HCT116 (cell line): ENCODE data around the gene LINS1. TPM values are rescaled to one million over a fixed set of nuclear protein-coding genes. Genes with fewer than 3 reads are reported as not detected.

Source experiments
- ATAC-seq: fragments of 200-7000 bp; cut with Tn5 transposase; 2 replicates; pipeline ENCODE4 v1.9.1; 2020; ENCODE audit warnings: mild to moderate bottlenecking, moderate library complexity
- BruUV-seq: library from RNA; stranded (reverse); fragments of 400-500 nt; replicated peaks from 2 replicates; lab custom pipeline; 2021; lab: Mats Ljungman, UMichigan
- CTCF ChIA-PET: fragments of 300-600 bp; sonication (Branson Sonifier 250); formaldehyde crosslinking; loops from one replicate; lab custom pipeline; 2021; ENCODE audit warnings: antibody characterized with exemption; lab: Charles Lee
- POLR2A ChIA-PET: fragments of 300-600, 350-600 bp; sonication (Branson Sonifier 250); formaldehyde crosslinking; loops from one replicate; lab custom pipeline; 2021; ENCODE audit warnings: antibody characterized with exemption; lab: Charles Lee
- RAD21 ChIA-PET, 2 experiments: fragments of 300-600 bp; sonication (Branson Sonifier 250); formaldehyde crosslinking; loops; one replicate each; lab custom pipeline; 2023; ENCODE audit warnings: low total read pairs in 2 of 2; ENCODE audit not compliant: uncharacterized antibody in 2 of 2, unreplicated experiment in 2 of 2, low non-redundant PET in 1 of 2; lab: Charles Lee
- DNase-seq: peaks from one replicate; pipeline ENCODE4 v3.0.0-alpha.2; 2010; ENCODE audit warnings: low read depth, low spot score
- H2AFZ ChIP-seq: fragments of 200-600 bp; shearing (Covaris generic), sonication (generic); 2 replicates; pipeline ENCODE4 v1.6.1; 2017; ENCODE audit warnings: low read depth, mixed run types, mixed read lengths, antibody characterized with exemption, low read length; ENCODE audit not compliant: poor library complexity, severe bottlenecking
- H3K27ac ChIP-seq: 2 replicates; pipeline ENCODE4 v1.5.1; 2012; ENCODE audit warnings: low read depth, low read length
- H3K27me3 ChIP-seq: fragments of 200-600 bp; sonication (generic); 2 replicates; pipeline ENCODE4 v1.6.1; 2016; ENCODE audit warnings: mixed run types, low read length, mixed read lengths; ENCODE audit not compliant: insufficient read depth
- H3K36me3 ChIP-seq, 2 experiments: fragments of 200-500 bp in 1 of 2; fragments of 200-600 bp in 1 of 2; sonication (Bioruptor generic) in 1 of 2; sonication (generic) in 1 of 2; 2 replicates each; pipeline versions ENCODE4 v1.5.1 to v1.6.1; 2014 to 2016; ENCODE audit warnings: low read length in 2 of 2, inconsistent platforms in 1 of 2, mixed read lengths in 1 of 2, mixed run types in 1 of 2; ENCODE audit not compliant: insufficient read depth in 2 of 2, control insufficient read depth in 1 of 2
- H3K4me1 ChIP-seq, 2 experiments: fragments of 200-600 bp in 1 of 2; sonication (generic) in 1 of 2; 2 replicates each; pipeline versions ENCODE4 v1.5.1 to v1.6.1; 2012 to 2017; ENCODE audit warnings: low read length in 2 of 2, inconsistent platforms in 1 of 2, mild to moderate bottlenecking in 1 of 2, mixed read lengths in 1 of 2, mixed run types in 1 of 2, moderate library complexity in 1 of 2; ENCODE audit not compliant: insufficient read depth in 2 of 2, control insufficient read depth in 1 of 2
- H3K4me2 ChIP-seq: fragments of 200-600 bp; sonication (generic); 2 replicates; pipeline ENCODE4 v1.6.1; 2017; ENCODE audit warnings: mixed run types, low read length, mixed read lengths
- H3K4me3 ChIP-seq, 2 experiments: fragments of 200-600 bp in 1 of 2; sonication (generic) in 1 of 2; replicated peaks in 1 of 2; 2 replicates each; pipeline ENCODE4 v1.5.1; 2011 to 2016; ENCODE audit warnings: low read length in 2 of 2, control low read depth in 1 of 2, low read depth in 1 of 2, mild to moderate bottlenecking in 1 of 2, mixed read lengths in 1 of 2, mixed run types in 1 of 2
- H3K79me2 ChIP-seq: fragments of 200-600 bp; sonication (generic); 2 replicates; pipeline ENCODE4 v1.6.1; 2017; ENCODE audit warnings: mild to moderate bottlenecking, mixed run types, low read length, moderate library complexity, mixed read lengths; ENCODE audit not compliant: insufficient read depth
- H3K9ac ChIP-seq: fragments of 200-600 bp; sonication (generic); 2 replicates; pipeline ENCODE4 v1.6.1; 2016; ENCODE audit warnings: low read length, mixed read lengths
- H3K9me2 ChIP-seq: fragments of 200-600 bp; sonication (generic), shearing (Covaris generic); 2 replicates; pipeline ENCODE4 v1.6.1; 2017; ENCODE audit warnings: mixed run types, mild to moderate bottlenecking, moderate library complexity; ENCODE audit not compliant: insufficient read depth
- H3K9me3 ChIP-seq, 2 experiments: fragments of 200-500 bp in 1 of 2; fragments of 200-600 bp in 1 of 2; sonication (Bioruptor generic) in 1 of 2; sonication (generic) in 1 of 2; 2 replicates each; pipeline ENCODE4 v1.6.1; 2014 to 2017; ENCODE audit warnings: low read length in 2 of 2, mixed read lengths in 2 of 2, inconsistent platforms in 1 of 2, low read depth in 1 of 2, mild to moderate bottlenecking in 1 of 2, mixed run types in 1 of 2, moderate library complexity in 1 of 2; ENCODE audit not compliant: control insufficient read depth in 1 of 2, insufficient read depth in 1 of 2
- H4K20me1 ChIP-seq: fragments of 200-600 bp; sonication (generic), shearing (Covaris generic); 2 replicates; pipeline ENCODE4 v1.6.1; 2017; ENCODE audit warnings: mixed run types, mild to moderate bottlenecking, moderate library complexity; ENCODE audit not compliant: insufficient read depth
- ATF3 ChIP-seq: IDR thresholded peaks from 2 replicates; pipeline ENCODE4 v1.6.1; 2012
- CEBPB ChIP-seq: IDR thresholded peaks from 2 replicates; pipeline ENCODE4 v1.6.1; 2012; ENCODE audit warnings: low read depth
- ELF1 ChIP-seq: IDR thresholded peaks from 2 replicates; pipeline ENCODE4 v1.6.1; 2012; ENCODE audit warnings: low read depth, borderline replicate concordance
- EZH2 ChIP-seq: fragments of 200-600 bp; sonication (generic); IDR thresholded peaks from 2 replicates; pipeline ENCODE4 v1.6.1; 2017; ENCODE audit warnings: antibody characterized with exemption, mixed run types
- EZH2phosphoT487 ChIP-seq: fragments of 200-600 bp; IDR thresholded peaks from 2 replicates; pipeline ENCODE4 v1.6.1; 2018; ENCODE audit warnings: antibody characterized with exemption, borderline replicate concordance
- FOSL1 ChIP-seq: IDR thresholded peaks from 2 replicates; pipeline ENCODE4 v1.6.1; 2012; ENCODE audit warnings: low read depth
- JUND ChIP-seq: IDR thresholded peaks from 2 replicates; pipeline ENCODE4 v1.6.1; 2012
- POLR2A ChIP-seq: IDR thresholded peaks from 2 replicates; pipeline ENCODE4 v1.7.0; 2011; ENCODE audit warnings: borderline replicate concordance; ENCODE audit not compliant: insufficient read depth, insufficient read length; ENCODE audit errors: extremely low read depth
- RAD21 ChIP-seq: IDR thresholded peaks from 2 replicates; pipeline ENCODE4 v1.6.1; 2012; ENCODE audit warnings: low read depth, mild to moderate bottlenecking
- SP1 ChIP-seq: IDR thresholded peaks from 2 replicates; pipeline ENCODE4 v1.6.1; 2012; ENCODE audit warnings: low read depth
- SRF ChIP-seq: IDR thresholded peaks from 2 replicates; pipeline ENCODE4 v1.6.1; 2012; ENCODE audit warnings: low read depth
- TCF7L2 ChIP-seq: IDR thresholded peaks from 2 replicates; pipeline ENCODE4 v1.7.0; 2011; ENCODE audit warnings: borderline replicate concordance, inconsistent platforms; ENCODE audit not compliant: insufficient read depth, insufficient read length; ENCODE audit errors: extremely low read depth
- ZBTB33 ChIP-seq: IDR thresholded peaks from 2 replicates; pipeline ENCODE4 v1.6.1; 2011; ENCODE audit warnings: mild to moderate bottlenecking, low read length, moderate library complexity; ENCODE audit not compliant: insufficient replicate concordance; ENCODE audit errors: extremely low read depth
- ZFX ChIP-seq: fragments of 450-650 bp; IDR thresholded peaks from 2 replicates; pipeline ENCODE4 v1.6.1; 2017
- ZNF274 ChIP-seq: fragments of 200-500 bp; sonication (Bioruptor generic); IDR thresholded peaks from 2 replicates; pipeline ENCODE4 v1.6.1; 2014; ENCODE audit warnings: mild to moderate bottlenecking, low read depth, low read length, inconsistent platforms
- intact Hi-C: fragments of 100-400 bp; cut with micrococcal nuclease; formaldehyde crosslinking; loops from 2 replicates; pipeline ENCODE4 v1.10.0; 2022
- total RNA-seq: library from RNA; stranded (reverse); gene quantifications from one replicate; pipeline ENCODE4 v1.2.1, GENCODE V29; 2021; ENCODE audit not compliant: unreplicated experiment

The LINS1 gene
- total RNA-seq, 1 experiment from 2014 or later, result 14.7 TPM

DNA sequence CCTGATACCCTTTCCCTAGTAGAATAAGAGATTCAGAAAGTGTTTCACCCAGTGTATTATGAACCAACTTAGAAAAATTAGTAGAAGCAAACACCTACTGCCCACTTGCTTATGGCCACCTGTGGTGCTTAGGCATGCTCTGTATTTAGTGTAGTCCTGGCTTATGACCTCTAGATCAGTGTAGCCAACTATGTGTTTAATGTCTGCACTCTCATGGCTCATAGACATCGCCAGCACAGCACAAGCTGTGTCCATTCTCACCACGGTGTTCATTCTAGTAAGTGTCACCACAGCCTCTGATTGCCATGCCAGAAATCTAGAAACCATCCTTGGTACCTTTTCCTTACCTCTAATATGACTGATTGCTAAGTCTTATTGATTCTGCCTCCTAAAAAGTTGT is 14.7 kb upstream of the LINS1 start:
- Histone ChIP-seq H3K9ac (no peak overlapping the region), H3K79me2 (peaks cover 3% of the 10 kb centered on the region; the same call in 1 of the 2 replicates), H3K9me3 (no peaks in the 10 kb centered on the region), H3K4me3 (no peak overlapping the region), H3K9me2 (no peaks in the 10 kb centered on the region), H4K20me1 (no peaks in the 10 kb centered on the region), H2AFZ (no peak overlapping the region), H3K27me3 (no peaks in the 10 kb centered on the region), H3K4me2 (no peak overlapping the region), H3K4me1 (no peaks in the 10 kb centered on the region), H3K27ac (no peak overlapping the region), H3K36me3 (peaks cover 0 to 15% of the 10 kb centered on the region in 2 experiments; a peak in 3 of 4 replicates)
- ChIA-PET RAD21 (no interaction called here), CTCF (interaction anchor here (0.9 kb wide), 1 partner anchor 392 kb away, joined by 3 read pairs; no protein-coding TSS in a partner anchor), POLR2A (no interaction called here)
- ATAC-seq (no peak), DNase-seq (no peak)
- BruUV-seq, result no TSS peak
- intact Hi-C loops, result no loop called here
- TF ChIP-seq CEBPB (no peak), ATF3 (no peak), POLR2A (no peak), SRF (no peak), SP1 (no peak), ZNF274 (no peak)

DNA sequence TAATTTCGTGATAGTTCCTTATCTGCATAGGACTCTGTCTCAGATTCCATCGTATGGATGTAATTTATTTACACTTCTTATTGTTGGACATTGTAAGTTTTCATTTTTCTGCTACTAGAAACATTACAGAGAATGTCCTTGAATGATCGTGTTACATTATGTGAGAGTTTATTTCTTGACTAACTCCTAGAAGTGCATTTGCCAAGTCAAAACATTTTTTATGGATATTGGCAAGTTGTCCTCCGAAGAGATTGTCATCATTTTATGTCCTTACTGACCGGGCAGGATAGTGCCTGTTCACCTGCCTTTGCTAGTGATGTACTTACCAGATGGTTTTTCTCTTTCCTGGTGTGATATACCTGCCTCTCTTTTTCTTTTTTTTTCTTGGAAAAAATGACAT is 13.8 kb upstream of the LINS1 start:
- no peak overlapping the region for H3K27ac ChIP-seq
- peaks cover 0 to 19% of the 10 kb centered on the region in 2 experiments; a peak in 3 of 4 replicates for H3K36me3 ChIP-seq
- CTCF ChIA-PET, result no interaction called here
- RAD21 ChIA-PET, result no interaction called here
- no peak overlapping the region for H3K4me3 ChIP-seq
- H3K4me1 ChIP-seq, result no peaks in the 10 kb centered on the region
- no peak overlapping the region for H2AFZ ChIP-seq
- TF ChIP-seq CEBPB, result no peak
- TF ChIP-seq RAD21, result no peak
- no peak for TF ChIP-seq ZBTB33
- TF ChIP-seq ZFX, result no peak
- TF ChIP-seq EZH2, result no peak
- no peak for TF ChIP-seq JUND
- no peak for TF ChIP-seq TCF7L2
- TF ChIP-seq ELF1, result no peak
- TF ChIP-seq EZH2phosphoT487, result no peak
- no peak for TF ChIP-seq FOSL1
- no TSS peak for BruUV-seq
- intact Hi-C loops, result no loop called here
- ATAC-seq (no peak), DNase-seq (no peak)
- no peaks in the 10 kb centered on the region for H3K9me3 ChIP-seq
- H3K9me2 ChIP-seq, result no peaks in the 10 kb centered on the region
- no peak overlapping the region for H3K9ac ChIP-seq
- H4K20me1 ChIP-seq, result no peaks in the 10 kb centered on the region
- no peaks in the 10 kb centered on the region for H3K27me3 ChIP-seq
- no peak overlapping the region for H3K4me2 ChIP-seq
- POLR2A ChIA-PET, result no interaction called here
- peaks cover 3% of the 10 kb centered on the region; the same call in 1 of the 2 replicates for H3K79me2 ChIP-seq
